GM19099 (cell line): ENCODE data around the gene SULT2B1.

ENCODE experiments used
- POLR2A ChIP-seq: IDR thresholded peaks from 3 replicates; pipeline ENCODE4 v1.6.1; 2011; ENCODE audit warnings: low read depth; ENCODE audit not compliant: insufficient read length; ENCODE audit errors: extremely low read depth

SULT2B1 gene

DNA sequence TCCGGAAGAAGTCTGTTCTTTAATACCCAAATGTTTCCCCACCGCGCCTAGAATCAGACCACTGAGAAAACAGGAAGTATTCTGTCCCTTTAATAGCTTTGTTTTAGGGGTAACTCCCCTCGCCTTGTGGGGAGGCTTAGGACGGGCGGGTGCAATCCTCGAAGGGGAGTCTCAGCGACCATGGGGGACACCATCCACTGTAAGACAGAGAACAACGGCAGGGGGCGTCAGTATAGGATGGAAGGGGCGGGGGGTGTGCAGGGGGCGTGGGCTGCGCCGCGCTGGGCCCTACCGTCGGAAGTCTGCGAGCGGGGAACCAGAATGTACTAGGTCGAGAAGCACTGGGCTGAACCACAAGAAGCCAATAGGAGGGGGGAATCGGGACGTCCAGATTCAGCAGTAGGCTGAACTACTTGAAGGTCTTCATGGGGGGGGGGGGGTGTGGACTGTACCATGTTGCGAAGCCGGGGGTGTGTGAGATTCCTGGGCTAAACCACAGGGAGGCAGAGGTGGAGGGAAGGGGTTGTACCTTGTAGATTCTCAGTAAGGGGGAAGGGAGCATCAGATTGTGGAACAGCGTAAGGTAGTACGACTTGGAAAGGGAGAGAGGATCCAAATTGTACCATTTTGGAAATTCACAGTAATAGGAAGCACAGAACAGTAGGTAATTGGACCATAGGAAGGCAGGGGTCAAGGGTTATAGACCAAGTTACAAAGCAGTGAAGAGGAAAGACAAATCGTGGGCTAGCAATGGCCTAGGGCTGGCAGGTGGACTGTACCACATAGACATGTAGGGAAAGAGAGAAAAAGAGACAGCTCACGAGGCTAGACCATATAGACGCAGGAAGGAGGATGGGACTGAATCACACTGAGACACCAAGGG, 86.2 kb downstream of the SULT2B1 start:
- TF ChIP-seq POLR2A, result peak; percentile 56

DNA sequence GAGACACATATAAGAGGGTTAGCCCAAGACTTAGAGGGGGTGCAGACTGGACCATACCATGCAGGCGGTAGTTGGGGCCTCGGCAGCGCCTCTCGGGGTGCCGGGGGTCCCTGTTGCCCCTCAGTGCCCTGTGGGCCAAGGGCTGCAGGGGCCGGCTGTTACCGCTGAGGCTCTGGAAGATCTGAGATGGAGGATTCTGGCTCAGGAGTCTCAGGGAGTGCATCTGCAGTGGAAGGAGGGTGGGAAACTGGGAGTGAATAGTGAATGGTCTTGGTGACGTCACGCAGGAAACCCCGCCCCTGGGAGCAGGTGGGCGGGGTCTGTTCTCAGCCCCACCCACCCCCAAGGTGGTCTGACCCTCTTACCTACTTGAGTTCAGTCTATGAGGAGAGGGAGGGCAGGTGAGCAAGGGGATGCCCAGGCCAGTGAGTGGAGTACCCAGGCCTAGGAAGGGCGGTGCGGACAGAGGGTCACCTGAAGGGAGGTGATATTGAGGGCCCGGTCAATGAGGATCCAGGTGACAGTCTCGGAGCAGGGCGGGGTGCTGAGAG, 86.9 kb downstream of the SULT2B1 start:
- no peak for TF ChIP-seq POLR2A

DNA sequence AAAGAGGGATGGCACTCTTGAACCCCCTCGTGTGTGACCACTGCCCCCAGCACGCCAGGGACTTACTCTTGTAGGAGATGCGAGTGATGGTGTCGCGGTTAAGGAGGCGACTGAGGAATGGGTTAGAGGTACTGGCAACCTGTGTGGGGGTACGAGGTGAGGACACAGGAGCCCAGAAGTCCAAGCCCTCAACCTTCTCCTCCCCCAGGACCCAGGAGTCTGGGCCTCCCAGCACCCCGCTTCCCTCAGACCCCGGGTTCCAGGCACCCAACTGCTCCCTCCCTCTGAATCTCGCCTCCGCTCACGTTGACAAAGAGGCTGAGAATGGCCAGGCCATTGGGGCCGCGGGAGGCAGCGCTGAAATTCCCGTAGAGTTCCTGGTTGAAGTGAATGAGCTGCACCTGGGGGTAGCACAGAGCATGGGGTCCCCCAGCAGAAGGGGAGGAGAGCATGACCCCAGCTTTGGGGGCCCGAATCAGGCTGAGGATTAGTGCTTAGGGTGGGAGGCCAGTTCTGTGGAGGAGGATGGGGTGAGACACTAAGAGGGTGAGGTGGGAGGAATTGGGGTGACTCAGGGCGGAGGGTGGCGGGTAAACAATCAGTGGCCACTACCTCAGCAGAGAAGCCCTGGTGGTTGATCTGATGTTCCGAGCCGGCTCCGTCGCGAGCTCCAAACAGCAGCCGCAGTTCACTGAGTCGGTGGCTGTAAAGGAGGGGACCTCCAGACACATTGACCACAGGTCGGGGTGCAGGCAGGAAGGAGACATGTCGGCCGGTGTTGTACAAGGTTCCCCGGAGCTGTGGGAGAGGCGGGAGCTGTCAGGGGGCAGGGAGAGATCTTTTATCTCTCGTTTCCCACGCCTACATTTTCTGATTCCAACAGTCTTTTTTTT, 87.8 kb downstream of the SULT2B1 start:
- no peak for TF ChIP-seq POLR2A

DNA sequence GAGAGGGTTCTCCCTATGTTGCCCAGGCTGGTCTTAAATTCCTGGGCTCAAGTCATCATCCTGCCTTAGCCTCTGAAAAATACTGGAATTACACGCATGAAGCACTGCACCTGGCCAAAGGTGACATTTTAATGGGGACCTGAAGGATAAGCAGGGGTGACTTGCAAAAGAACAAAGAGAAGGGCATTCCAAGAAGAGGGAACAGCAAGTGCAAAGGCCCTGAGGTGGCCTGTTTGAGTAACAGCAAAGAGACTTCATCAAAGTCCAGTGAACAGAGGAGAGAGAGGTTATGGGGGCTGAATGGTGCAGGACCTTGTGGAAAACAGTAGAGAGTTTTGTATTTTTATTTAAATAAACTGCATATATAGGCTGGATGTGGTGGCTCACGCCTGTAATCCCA, 89.9 kb downstream of the SULT2B1 start:
- no peak for TF ChIP-seq POLR2A

DNA sequence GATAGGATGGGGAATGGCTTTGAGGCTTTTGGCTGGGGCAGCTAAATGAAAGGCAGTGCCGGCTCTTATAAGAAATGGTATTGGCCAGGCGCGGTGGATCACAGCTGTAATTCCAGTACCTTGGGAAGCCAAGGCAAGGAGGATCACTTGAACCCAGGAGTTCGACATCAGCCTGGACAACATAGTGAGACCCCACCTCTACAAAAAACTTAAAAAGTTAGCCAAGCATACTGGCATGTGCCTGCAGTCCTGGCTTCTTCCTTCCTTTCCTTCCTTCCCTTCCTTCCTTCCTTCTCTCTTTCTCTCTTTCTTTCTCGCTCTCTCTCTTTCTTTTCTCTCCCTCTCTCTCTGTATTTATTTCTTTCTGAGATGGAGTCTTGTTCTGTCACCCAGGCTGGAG, 90.9 kb downstream of the SULT2B1 start:
- TF ChIP-seq POLR2A, result no peak

DNA sequence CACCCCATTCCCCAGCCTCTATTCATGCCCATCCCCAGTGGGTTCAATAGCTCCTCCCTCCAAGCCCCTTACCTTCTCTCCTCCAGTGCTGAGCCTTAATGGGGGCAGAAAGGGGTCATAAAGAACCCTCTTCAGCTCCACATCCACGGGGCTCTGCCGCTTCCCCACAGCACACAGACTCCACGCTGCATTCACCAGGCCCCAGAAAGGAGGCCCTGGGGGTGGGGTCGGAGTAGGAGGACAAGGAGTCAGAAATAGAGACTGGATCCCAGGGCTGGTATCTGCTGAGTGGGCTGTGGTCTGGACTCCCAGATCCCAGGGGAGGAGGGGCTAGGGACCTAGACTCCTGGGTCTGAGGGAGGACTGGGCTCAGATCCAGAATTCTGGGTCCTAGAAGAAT, 92.4 kb downstream of the SULT2B1 start:
- no peak for TF ChIP-seq POLR2A

DNA sequence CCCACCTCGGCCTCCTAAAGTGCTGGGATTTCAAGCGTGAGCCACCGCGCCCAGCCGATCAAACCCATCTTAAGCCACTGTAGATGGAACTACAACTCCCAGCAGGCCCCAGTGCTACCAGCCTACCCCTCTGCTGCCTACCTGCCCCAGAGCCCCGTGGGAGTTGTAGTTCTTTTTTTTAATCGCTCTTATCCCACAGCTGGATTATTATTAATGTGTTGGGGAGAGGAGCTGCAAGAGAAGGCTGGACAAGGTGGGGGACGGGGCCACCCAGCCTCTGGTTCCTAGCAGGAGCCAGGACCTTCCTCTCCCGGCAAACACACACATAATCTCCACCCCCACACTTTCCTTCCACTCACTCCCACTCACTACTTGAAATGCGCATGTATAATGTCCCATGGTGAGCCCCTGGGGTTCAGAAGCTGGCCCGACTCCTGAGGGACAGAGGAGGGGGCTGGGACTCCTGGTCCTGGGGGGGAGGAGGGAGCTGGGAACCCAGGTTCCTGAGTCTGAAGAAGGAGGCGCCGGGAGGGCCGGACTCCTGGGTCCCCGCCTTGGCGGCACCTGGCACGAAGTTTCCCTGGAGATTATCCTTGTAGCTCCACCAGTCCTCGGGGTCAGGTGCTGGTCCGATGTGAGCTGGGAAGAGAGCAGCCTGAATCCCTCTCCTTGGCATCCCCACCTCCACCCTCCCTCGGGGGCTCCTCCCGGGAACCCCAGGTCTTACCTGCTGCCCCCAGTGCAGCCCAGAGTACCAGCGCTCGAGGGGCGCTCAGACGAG, 93.1 kb downstream of the SULT2B1 start:
- no peak for TF ChIP-seq POLR2A

DNA sequence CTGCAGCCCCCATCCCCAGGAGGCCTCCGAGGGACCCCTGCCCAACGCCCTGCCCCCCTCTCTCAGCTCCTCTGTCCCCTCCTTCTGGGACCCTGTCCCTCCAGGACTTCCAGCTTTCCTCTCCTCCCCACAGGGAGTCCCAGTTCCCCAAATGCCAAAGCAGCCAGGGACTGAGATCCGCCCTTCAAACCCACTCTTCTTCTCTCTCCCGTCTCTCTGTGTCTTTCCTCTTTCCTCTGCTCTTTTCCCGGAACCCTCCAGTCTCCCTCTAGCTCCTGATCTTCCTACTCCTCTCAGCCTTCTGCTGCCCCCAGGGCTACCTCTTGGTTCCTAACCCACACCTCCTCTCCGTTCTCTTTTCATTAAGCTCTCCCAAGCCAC, 93.6 kb downstream of the SULT2B1 start:
- TF ChIP-seq POLR2A, result no peak

DNA sequence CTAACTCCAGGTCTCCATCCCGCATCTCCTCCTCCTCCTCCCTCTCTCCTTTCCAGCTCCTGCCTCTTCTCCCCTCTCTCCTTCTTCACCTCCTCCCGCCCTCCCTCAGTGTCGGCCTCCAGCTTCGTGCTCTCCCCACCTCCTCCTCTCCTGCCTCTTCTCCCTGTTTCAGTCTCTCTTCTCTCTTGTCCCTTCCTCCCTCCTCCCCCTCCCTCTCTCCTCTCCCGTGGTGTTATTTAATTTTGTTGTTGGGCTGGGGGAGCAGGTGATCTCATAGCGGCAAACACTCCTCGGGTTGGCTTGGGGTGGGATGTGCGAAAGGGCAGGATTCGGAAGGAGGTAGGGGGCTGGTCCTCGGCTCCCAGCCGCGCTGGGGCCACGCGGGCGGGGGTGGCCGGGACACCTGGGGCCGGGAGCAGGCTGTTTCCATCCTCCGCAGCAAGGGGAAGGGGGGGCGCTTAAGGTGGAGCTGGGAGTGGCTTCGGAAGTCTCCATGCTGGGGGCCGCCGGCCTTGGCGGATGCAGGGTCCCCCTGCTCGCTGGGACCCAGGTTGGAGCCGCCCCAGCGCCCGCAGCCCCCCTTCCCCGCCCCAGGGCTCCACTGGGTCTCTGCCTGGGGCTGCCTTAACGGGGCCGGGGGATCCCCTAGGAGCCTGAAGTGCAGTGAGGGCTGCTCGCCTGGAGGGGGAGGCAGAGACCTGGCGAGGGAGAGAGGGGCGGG, 94.2 kb downstream of the SULT2B1 start, which contains the start of gene CA11:
Gene CA11, minus strand, starts transcription at position 187 of the 721 bp plus-strand sequence. CDS start 555 bp downstream, outside the sequence.
- TF ChIP-seq POLR2A, result no peak

DNA sequence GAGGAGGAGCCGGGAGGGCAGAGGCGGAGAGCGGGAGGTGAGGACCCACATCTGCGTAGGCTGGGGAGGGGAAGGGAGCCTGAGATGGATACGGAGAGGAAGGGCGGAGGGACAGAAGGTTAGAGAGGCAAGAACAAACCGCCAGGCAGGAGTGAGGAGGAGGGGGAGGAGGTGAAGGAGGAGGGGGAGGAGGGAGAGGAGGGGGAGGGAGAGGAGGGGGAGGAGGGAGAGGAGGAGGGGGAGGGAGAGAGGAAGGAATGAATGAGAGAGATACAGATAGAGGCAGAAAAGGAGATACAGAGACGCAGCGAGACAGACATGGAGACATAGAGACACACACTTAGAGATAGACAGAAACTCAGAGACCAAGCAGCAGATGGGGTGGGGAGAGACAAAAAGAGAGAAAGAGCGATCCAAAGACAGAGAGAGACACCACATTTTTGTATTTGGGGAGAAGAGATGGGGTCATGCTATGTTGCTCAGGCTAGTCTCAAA, 94.8 kb downstream of the SULT2B1 start:
- peak; percentile 53 for TF ChIP-seq POLR2A

DNA sequence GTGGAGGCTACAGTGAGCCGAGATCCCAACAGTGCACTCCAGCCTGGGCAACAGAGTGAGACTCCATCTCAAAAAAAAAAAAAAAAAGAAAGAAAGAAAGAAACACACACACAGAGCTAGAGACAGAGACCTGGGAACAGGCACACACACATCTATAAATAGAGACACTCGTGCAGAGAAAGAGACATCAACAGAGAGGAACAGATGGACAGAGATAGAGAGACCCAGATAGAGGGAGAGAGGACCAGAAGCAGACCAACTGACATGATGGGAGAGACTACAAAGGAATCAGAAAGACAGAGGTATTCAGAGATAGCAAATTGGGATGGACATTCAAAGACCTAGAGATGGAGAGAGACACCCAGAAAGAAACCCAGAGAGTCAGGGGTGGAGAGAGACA, 96.2 kb downstream of the SULT2B1 start:
- no peak for TF ChIP-seq POLR2A
